Measurements from ENCODE around the gene LDLRAD4. TPM values are rescaled to one million over a fixed set of nuclear protein-coding genes. Genes with fewer than 3 reads are reported as not detected.

Gene LDLRAD4
- polyA plus RNA-seq, 1 donor, result 9.1 TPM

GRCh38 chr18:13306583-13306982, 88.0 kb downstream of the LDLRAD4 start:
- Histone ChIP-seq H3K4me3 (ENCODE audit: low read length) (no peak overlapping the region), H3K27ac (ENCODE audit: low read length) (no peak overlapping the region), H3K9me3 (ENCODE audit: control insufficient read depth, low read depth, low read length) (no peaks in the 10 kb centered on the region), H3K4me1 (ENCODE audit: control insufficient read depth, insufficient read depth, low read length) (no peaks in the 10 kb centered on the region), H3K36me3 (ENCODE audit: control insufficient read depth, insufficient read depth, low read length) (no peaks in the 10 kb centered on the region), H3K27me3 (ENCODE audit: control insufficient read depth, insufficient read depth, low read length) (no peaks in the 10 kb centered on the region)
- no peak for DNase-seq
- whole genome bisulfite sequencing (ENCODE audit: insufficient coverage, low lambda C conversion rate), result 90% methylated on average over 2 of the region's 4 CpGs

- no peak for DNase-seq
- Histone ChIP-seq H3K36me3 (ENCODE audit: control insufficient read depth, insufficient read depth, low read length) (no peaks in the 10 kb centered on the region), H3K4me3 (ENCODE audit: low read length) (no peak overlapping the region), H3K27ac (ENCODE audit: low read length) (no peak overlapping the region), H3K4me1 (ENCODE audit: control insufficient read depth, insufficient read depth, low read length) (no peaks in the 10 kb centered on the region), H3K9me3 (ENCODE audit: control insufficient read depth, low read depth, low read length) (no peaks in the 10 kb centered on the region), H3K27me3 (ENCODE audit: control insufficient read depth, insufficient read depth, low read length) (no peaks in the 10 kb centered on the region)
- WGBS (ENCODE audit: insufficient coverage, low lambda C conversion rate), result no CpG with 5 or more reads among the region's 9 CpGs
Observed at GRCh38 chr18:13308369-13308768, 89.8 kb downstream of the LDLRAD4 start.

GRCh38 chr18:13309031-13309747, 90.6 kb downstream of the LDLRAD4 start:
- no CpG with 5 or more reads among the region's 12 CpGs for WGBS (ENCODE audit: insufficient coverage, low lambda C conversion rate)
- Histone ChIP-seq H3K9me3 (ENCODE audit: control insufficient read depth, low read depth, low read length) (no peaks in the 10 kb centered on the region), H3K27me3 (ENCODE audit: control insufficient read depth, insufficient read depth, low read length) (no peaks in the 10 kb centered on the region), H3K4me1 (ENCODE audit: control insufficient read depth, insufficient read depth, low read length) (no peaks in the 10 kb centered on the region), H3K36me3 (ENCODE audit: control insufficient read depth, insufficient read depth, low read length) (no peaks in the 10 kb centered on the region), H3K27ac (ENCODE audit: low read length) (no peak overlapping the region), H3K4me3 (ENCODE audit: low read length) (no peak overlapping the region)
- no peak for DNase-seq

GRCh38 chr18:13309748-13310670, 91.4 kb downstream of the LDLRAD4 start:
- H3K4me3 ChIP-seq (ENCODE audit: low read length), result no peak overlapping the region
- 100% methylated on average over 1 of the region's 13 CpGs for WGBS (ENCODE audit: insufficient coverage, low lambda C conversion rate)
- H3K27me3 ChIP-seq (ENCODE audit: control insufficient read depth, insufficient read depth, low read length), result no peaks in the 10 kb centered on the region
- H3K27ac ChIP-seq (ENCODE audit: low read length), result no peak overlapping the region
- no peaks in the 10 kb centered on the region for H3K9me3 ChIP-seq (ENCODE audit: control insufficient read depth, low read depth, low read length)
- no peaks in the 10 kb centered on the region for H3K36me3 ChIP-seq (ENCODE audit: control insufficient read depth, insufficient read depth, low read length)
- no peak for DNase-seq
- H3K4me1 ChIP-seq (ENCODE audit: control insufficient read depth, insufficient read depth, low read length), result no peaks in the 10 kb centered on the region

GRCh38 chr18:13311193-13311592, 92.6 kb downstream of the LDLRAD4 start:
- DNase-seq, result no peak
- H3K4me3 ChIP-seq (ENCODE audit: low read length), result no peak overlapping the region
- H3K36me3 ChIP-seq (ENCODE audit: control insufficient read depth, insufficient read depth, low read length), result no peaks in the 10 kb centered on the region
- no peaks in the 10 kb centered on the region for H3K27me3 ChIP-seq (ENCODE audit: control insufficient read depth, insufficient read depth, low read length)
- H3K4me1 ChIP-seq (ENCODE audit: control insufficient read depth, insufficient read depth, low read length), result no peaks in the 10 kb centered on the region
- H3K9me3 ChIP-seq (ENCODE audit: control insufficient read depth, low read depth, low read length), result peaks cover 3% of the 10 kb centered on the region
- H3K27ac ChIP-seq (ENCODE audit: low read length), result no peak overlapping the region
- no CpG with 5 or more reads among the region's 10 CpGs for WGBS (ENCODE audit: insufficient coverage, low lambda C conversion rate)

- DNase-seq, result no peak
- no peaks in the 10 kb centered on the region for H3K36me3 ChIP-seq (ENCODE audit: control insufficient read depth, insufficient read depth, low read length)
- H3K4me1 ChIP-seq (ENCODE audit: control insufficient read depth, insufficient read depth, low read length), result no peaks in the 10 kb centered on the region
- no peaks in the 10 kb centered on the region for H3K27me3 ChIP-seq (ENCODE audit: control insufficient read depth, insufficient read depth, low read length)
- WGBS (ENCODE audit: insufficient coverage, low lambda C conversion rate), result no CpG with 5 or more reads among the region's 4 CpGs
- H3K9me3 ChIP-seq (ENCODE audit: control insufficient read depth, low read depth, low read length), result peaks cover 3% of the 10 kb centered on the region
- H3K4me3 ChIP-seq (ENCODE audit: low read length), result no peak overlapping the region
- H3K27ac ChIP-seq (ENCODE audit: low read length), result no peak overlapping the region
Observed at GRCh38 chr18:13312515-13312914, 94.0 kb downstream of the LDLRAD4 start.

- H3K27me3 ChIP-seq (ENCODE audit: control insufficient read depth, insufficient read depth, low read length), result no peaks in the 10 kb centered on the region
- H3K9me3 ChIP-seq (ENCODE audit: control insufficient read depth, low read depth, low read length), result peaks cover 3% of the 10 kb centered on the region
- no peaks in the 10 kb centered on the region for H3K36me3 ChIP-seq (ENCODE audit: control insufficient read depth, insufficient read depth, low read length)
- WGBS (ENCODE audit: insufficient coverage, low lambda C conversion rate), result 78% methylated on average over 4 of the region's 19 CpGs
- H3K4me3 ChIP-seq (ENCODE audit: low read length), result no peak overlapping the region
- H3K4me1 ChIP-seq (ENCODE audit: control insufficient read depth, insufficient read depth, low read length), result no peaks in the 10 kb centered on the region
- H3K27ac ChIP-seq (ENCODE audit: low read length), result no peak overlapping the region
- no peak for DNase-seq
Observed at GRCh38 chr18:13313006-13313686, 94.6 kb downstream of the LDLRAD4 start.

- Histone ChIP-seq H3K27me3 (ENCODE audit: control insufficient read depth, insufficient read depth, low read length) (no peaks in the 10 kb centered on the region), H3K27ac (ENCODE audit: low read length) (no peak overlapping the region), H3K4me3 (ENCODE audit: low read length) (no peak overlapping the region), H3K4me1 (ENCODE audit: control insufficient read depth, insufficient read depth, low read length) (no peaks in the 10 kb centered on the region), H3K9me3 (ENCODE audit: control insufficient read depth, low read depth, low read length) (peaks cover 3% of the 10 kb centered on the region), H3K36me3 (ENCODE audit: control insufficient read depth, insufficient read depth, low read length) (no peaks in the 10 kb centered on the region)
- no peak for DNase-seq
- 100% methylated on average over 1 of the region's 2 CpGs for WGBS (ENCODE audit: insufficient coverage, low lambda C conversion rate)
Observed at GRCh38 chr18:13315000-13315399, 96.4 kb downstream of the LDLRAD4 start.

GRCh38 chr18:13316063-13316462, 97.5 kb downstream of the LDLRAD4 start:
- no peak overlapping the region for H3K27ac ChIP-seq (ENCODE audit: low read length)
- H3K27me3 ChIP-seq (ENCODE audit: control insufficient read depth, insufficient read depth, low read length), result no peaks in the 10 kb centered on the region
- H3K36me3 ChIP-seq (ENCODE audit: control insufficient read depth, insufficient read depth, low read length), result no peaks in the 10 kb centered on the region
- H3K4me1 ChIP-seq (ENCODE audit: control insufficient read depth, insufficient read depth, low read length), result no peaks in the 10 kb centered on the region
- H3K9me3 ChIP-seq (ENCODE audit: control insufficient read depth, low read depth, low read length), result peaks cover 3% of the 10 kb centered on the region
- DNase-seq, result no peak
- no peak overlapping the region for H3K4me3 ChIP-seq (ENCODE audit: low read length)
- WGBS (ENCODE audit: insufficient coverage, low lambda C conversion rate), result 100% methylated on average over 1 of the region's 3 CpGs

- whole genome bisulfite sequencing (ENCODE audit: insufficient coverage, low lambda C conversion rate), result 91% methylated on average over 1 of the region's 9 CpGs
- Histone ChIP-seq H3K9me3 (ENCODE audit: control insufficient read depth, low read depth, low read length) (peaks cover 3% of the 10 kb centered on the region), H3K36me3 (ENCODE audit: control insufficient read depth, insufficient read depth, low read length) (no peaks in the 10 kb centered on the region), H3K27ac (ENCODE audit: low read length) (no peak overlapping the region), H3K4me3 (ENCODE audit: low read length) (no peak overlapping the region), H3K4me1 (ENCODE audit: control insufficient read depth, insufficient read depth, low read length) (no peaks in the 10 kb centered on the region), H3K27me3 (ENCODE audit: control insufficient read depth, insufficient read depth, low read length) (no peaks in the 10 kb centered on the region)
- DNase-seq, result no peak
Observed at GRCh38 chr18:13317801-13318200, 99.2 kb downstream of the LDLRAD4 start.

All from large intestine (tissue), 3 donors.